GM12878 (cell line): Measurements from ENCODE around the gene GNAI2.

ENCODE experiments used
- CEBPB ChIP-seq, 2 experiments: fragments of 150-350 bp in 1 of 2; IDR thresholded peaks; 2 replicates each; pipeline ENCODE4 v1.6.1; 2012 to 2014; ENCODE audit warnings: low read depth in 2 of 2, low read length in 2 of 2, borderline replicate concordance in 1 of 2, inconsistent platforms in 1 of 2
- MAX ChIP-seq: IDR thresholded peaks from 2 replicates; pipeline ENCODE4 v1.6.1; 2012; ENCODE audit warnings: low read depth, low read length, improper control_type of control experiment
- PBX3 ChIP-seq: IDR thresholded peaks from 2 replicates; pipeline ENCODE4 v1.6.1; 2011; ENCODE audit warnings: mild to moderate bottlenecking, low read depth, low read length, moderate library complexity; ENCODE audit not compliant: insufficient replicate concordance
- YY1 ChIP-seq: IDR thresholded peaks from 2 replicates; pipeline ENCODE4 v1.6.1; 2011; ENCODE audit warnings: low read depth, mild to moderate bottlenecking, low read length

- no peak for TF ChIP-seq PBX3
- TF ChIP-seq YY1: no peak
- TF ChIP-seq MAX: no peak
- TF ChIP-seq CEBPB (IDR thresholded peaks at IDR 0.05; ENCODE audit: borderline replicate concordance in 1 of 2, low read depth in 2 of 2, low read length in 2 of 2): no peak
Observed at GRCh38 chr3:50250514-50250913, 14.5 kb downstream of the GNAI2 start.
